H9 (cell line): ENCODE measurements around the gene FHIT. TPM values are rescaled to one million over a fixed set of nuclear protein-coding genes. Genes with fewer than 3 reads are reported as not detected.

ENCODE experiments used
- DNase-seq: peaks from one replicate; pipeline ENCODE4 v3.0.0-alpha.2; 2017
- H2AFZ ChIP-seq: one replicate; pipeline ENCODE4 v1.6.1; 2013; ENCODE audit warnings: mild to moderate bottlenecking, low read length, control low read depth, moderate library complexity
- H2AK5ac ChIP-seq: 2 replicates; pipeline ENCODE4 v1.6.1; 2013; ENCODE audit warnings: low read length, control low read depth, mixed read lengths; ENCODE audit not compliant: insufficient read length
- H2BK120ac ChIP-seq: one replicate; pipeline ENCODE4 v1.6.1; 2013; ENCODE audit warnings: low read depth, mild to moderate bottlenecking, low read length, control low read depth, inconsistent platforms; ENCODE audit not compliant: poor library complexity, severe bottlenecking
- H2BK12ac ChIP-seq: 2 replicates; pipeline ENCODE4 v1.6.1; 2013; ENCODE audit warnings: low read length, control low read depth, mixed read lengths, low read depth; ENCODE audit not compliant: insufficient read length
- H2BK15ac ChIP-seq: 2 replicates; pipeline ENCODE4 v1.6.1; 2013; ENCODE audit warnings: low read depth, low read length, control low read depth
- H2BK20ac ChIP-seq: one replicate; pipeline ENCODE4 v1.6.1; 2013; ENCODE audit warnings: low read depth, mild to moderate bottlenecking, low read length, control low read depth, inconsistent platforms; ENCODE audit not compliant: poor library complexity, severe bottlenecking
- H2BK5ac ChIP-seq: 2 replicates; pipeline ENCODE4 v1.6.1; 2013; ENCODE audit warnings: low read length, control low read depth, mixed read lengths; ENCODE audit not compliant: insufficient read length
- H3K14ac ChIP-seq: 2 replicates; pipeline ENCODE4 v1.6.1; 2013; ENCODE audit warnings: low read length, control low read depth; ENCODE audit not compliant: insufficient read depth
- H3K18ac ChIP-seq: 2 replicates; pipeline ENCODE4 v1.6.1; 2013; ENCODE audit warnings: low read depth, mild to moderate bottlenecking, mixed read lengths, low read length, control low read depth; ENCODE audit not compliant: insufficient read length
- H3K23ac ChIP-seq: 2 replicates; pipeline ENCODE4 v1.6.1; 2013; ENCODE audit warnings: low read length, control low read depth, mixed read lengths, low read depth; ENCODE audit not compliant: insufficient read length
- H3K23me2 ChIP-seq: 2 replicates; pipeline ENCODE4 v1.6.1; 2013; ENCODE audit warnings: low read depth, mild to moderate bottlenecking, mixed read lengths, low read length, control low read depth; ENCODE audit not compliant: insufficient read length, poor library complexity, severe bottlenecking
- H3K27ac ChIP-seq: 2 replicates; pipeline ENCODE4 v1.5.1; 2013; ENCODE audit warnings: low read length, control low read depth, mixed read lengths, low read depth; ENCODE audit not compliant: insufficient read length
- H3K27me3 ChIP-seq: 2 replicates; pipeline ENCODE4 v1.6.1; 2013; ENCODE audit warnings: low read length, control low read depth, inconsistent platforms; ENCODE audit not compliant: insufficient read depth
- H3K4ac ChIP-seq: 2 replicates; pipeline ENCODE4 v1.6.1; 2013; ENCODE audit warnings: low read depth, mild to moderate bottlenecking, control low read depth, inconsistent platforms, low read length, moderate library complexity
- H3K4me1 ChIP-seq: 2 replicates; pipeline ENCODE4 v1.6.1; 2013; ENCODE audit warnings: low read length, control low read depth, inconsistent platforms; ENCODE audit not compliant: insufficient read depth
- H3K4me2 ChIP-seq: 2 replicates; pipeline ENCODE4 v1.6.1; 2013; ENCODE audit warnings: low read length, control low read depth, mixed read lengths; ENCODE audit not compliant: insufficient read length, insufficient read depth
- H3K56ac ChIP-seq: 2 replicates; pipeline ENCODE4 v1.6.1; 2013; ENCODE audit warnings: low read depth, mild to moderate bottlenecking, mixed read lengths, low read length, control low read depth; ENCODE audit not compliant: insufficient read length
- H3K79me1 ChIP-seq: 2 replicates; pipeline ENCODE4 v1.6.1; 2013; ENCODE audit warnings: low read depth, mild to moderate bottlenecking, moderate library complexity, low read length, control low read depth, inconsistent platforms; ENCODE audit not compliant: insufficient read depth, poor library complexity, severe bottlenecking
- H3K79me2 ChIP-seq: 2 replicates; pipeline ENCODE4 v1.6.1; 2013; ENCODE audit warnings: low read length, control low read depth, inconsistent platforms; ENCODE audit not compliant: insufficient read depth
- H3K9ac ChIP-seq: 2 replicates; pipeline ENCODE4 v1.6.1; 2013; ENCODE audit warnings: low read length, control low read depth, mixed read lengths; ENCODE audit not compliant: insufficient read length; ENCODE audit errors: extremely low read depth
- H3K9me3 ChIP-seq: one replicate; pipeline ENCODE4 v1.6.1; 2013; ENCODE audit warnings: low read depth, low read length, inconsistent platforms; ENCODE audit not compliant: control insufficient read depth
- H3T11ph ChIP-seq: one replicate; pipeline ENCODE4 v1.6.1; 2013; ENCODE audit warnings: mild to moderate bottlenecking, low read length, control low read depth, inconsistent platforms
- H4K20me1 ChIP-seq: one replicate; pipeline ENCODE4 v1.6.1; 2013; ENCODE audit not compliant: control insufficient read depth, insufficient read length, insufficient read depth
- H4K5ac ChIP-seq: 2 replicates; pipeline ENCODE4 v1.6.1; 2013; ENCODE audit warnings: low read depth, mild to moderate bottlenecking, mixed read lengths, low read length, control low read depth; ENCODE audit not compliant: insufficient read length
- H4K8ac ChIP-seq: replicated peaks from 2 replicates; pipeline ENCODE4 v1.6.1; 2013; ENCODE audit warnings: low read length, control low read depth, mixed read lengths, low read depth; ENCODE audit not compliant: insufficient read length
- H4K91ac ChIP-seq: 2 replicates; pipeline ENCODE4 v1.6.1; 2013; ENCODE audit warnings: low read depth, mild to moderate bottlenecking, moderate library complexity, mixed read lengths, low read length, control low read depth; ENCODE audit not compliant: insufficient read length
- H3K27ac Mint-ChIP-seq, 3 experiments: 2 replicates in 2 of 3; 3 replicates in 1 of 3; pipeline ENCODE4 v1.8.0; 2020 to 2021; ENCODE audit warnings: mixed read lengths in 3 of 3, mild to moderate bottlenecking in 1 of 3, moderate library complexity in 1 of 3
- H3K27me3 Mint-ChIP-seq: 2 replicates; pipeline ENCODE4 v1.8.0; 2021; ENCODE audit warnings: low read depth, mild to moderate bottlenecking, moderate library complexity, mixed read lengths
- H3K36me3 Mint-ChIP-seq, 3 experiments: 2 replicates in 2 of 3; 3 replicates in 1 of 3; pipeline ENCODE4 v1.8.0; 2020 to 2021; ENCODE audit warnings: low read depth in 3 of 3, mixed read lengths in 3 of 3; ENCODE audit not compliant: insufficient read depth in 1 of 3
- H3K4me1 Mint-ChIP-seq, 2 experiments: 2 replicates each; pipeline ENCODE4 v1.8.0; 2020; ENCODE audit warnings: mixed read lengths in 2 of 2
- H3K4me3 Mint-ChIP-seq, 2 experiments: 2 replicates in 1 of 2; 3 replicates in 1 of 2; pipeline ENCODE4 v1.8.0; 2020 to 2021; ENCODE audit warnings: mild to moderate bottlenecking in 2 of 2, mixed read lengths in 2 of 2, moderate library complexity in 1 of 2
- H3K9me3 Mint-ChIP-seq, 2 experiments: 2 replicates in 1 of 2; 3 replicates in 1 of 2; pipeline ENCODE4 v1.8.0; 2020; ENCODE audit warnings: mild to moderate bottlenecking in 2 of 2, mixed read lengths in 2 of 2, moderate library complexity in 1 of 2
- WGBS: extraction: QIAGEN DNeasy Blood & Tissue Kit; methylation state at CpG from one replicate; pipeline ENCODE4 v1.1.7; 2013; ENCODE audit warnings: missing lambda C conversion rate, low lambda C conversion rate, mixed read lengths; ENCODE audit not compliant: insufficient read length; ENCODE audit errors: extremely low coverage; 5-methylcytosine and 5-hydroxymethylcytosine counted together
- total RNA-seq: library from RNA; stranded (reverse); gene quantifications from 2 replicates; pipeline ENCODE4 v1.2.1, GENCODE V29; 2021
- TF ChIP-seq, protein P1 (sequence below): fragments of 200-600 bp; sonication (generic); conservative IDR thresholded peaks from 3 replicates; pipeline ENCODE4 v1.8.0; 2021; ENCODE audit warnings: antibody characterized with exemption, mild to moderate bottlenecking

Gene FHIT
- total RNA-seq, 1 experiment from 2014 or later: 3.0 TPM

DNA sequence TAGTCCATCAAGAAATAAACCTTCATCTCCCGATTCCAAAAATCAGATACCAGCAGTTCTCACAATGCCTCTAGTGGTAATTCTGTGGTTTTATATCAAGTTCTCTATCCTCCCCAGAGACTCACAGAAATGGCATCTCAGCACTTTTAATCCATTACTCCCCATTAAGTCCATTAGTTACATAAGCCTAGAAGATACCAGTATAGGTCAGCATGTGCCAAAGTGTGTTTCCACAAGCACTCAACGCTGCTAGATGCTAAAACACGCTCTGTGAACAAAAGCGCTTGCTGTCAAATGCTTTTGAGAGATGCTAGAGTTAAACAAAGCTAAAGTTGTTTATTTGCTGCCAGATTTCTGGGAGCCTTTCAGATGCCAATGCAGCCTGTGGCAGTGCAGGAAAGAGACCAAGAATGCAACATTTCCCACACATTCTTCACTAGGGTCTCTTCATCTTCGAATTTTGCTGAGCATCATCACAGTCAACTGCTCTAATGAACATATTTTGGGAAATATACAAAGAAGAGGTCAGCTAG is 1282.7 kb downstream of the FHIT start:
- no CpG with 5 or more reads among the region's 5 CpGs for WGBS
- no peak overlapping the region for H3T11ph ChIP-seq
- no peak overlapping the region for H3K9ac ChIP-seq
- H3K9me3 ChIP-seq: no peaks in the 10 kb centered on the region
- H3K36me3 Mint-ChIP-seq: no peaks in the 10 kb centered on the region
- H3K9me3 Mint-ChIP-seq: no peaks in the 10 kb centered on the region; a peak in 1 of 5 replicates
- no peaks in the 10 kb centered on the region for H3K4me1 ChIP-seq
- no peak overlapping the region for H4K91ac ChIP-seq
- H3K27ac ChIP-seq: no peak overlapping the region
- H3K79me2 ChIP-seq: no peaks in the 10 kb centered on the region
- H4K5ac ChIP-seq: no peak overlapping the region
- H3K4me2 ChIP-seq: no peak overlapping the region
- H3K4ac ChIP-seq: no peak overlapping the region
- no peak overlapping the region for H3K14ac ChIP-seq
- no peak overlapping the region for H2AK5ac ChIP-seq
- no peaks in the 10 kb centered on the region for H3K23me2 ChIP-seq
- no peak overlapping the region for H2BK120ac ChIP-seq
- TF ChIP-seq, protein P1, sequence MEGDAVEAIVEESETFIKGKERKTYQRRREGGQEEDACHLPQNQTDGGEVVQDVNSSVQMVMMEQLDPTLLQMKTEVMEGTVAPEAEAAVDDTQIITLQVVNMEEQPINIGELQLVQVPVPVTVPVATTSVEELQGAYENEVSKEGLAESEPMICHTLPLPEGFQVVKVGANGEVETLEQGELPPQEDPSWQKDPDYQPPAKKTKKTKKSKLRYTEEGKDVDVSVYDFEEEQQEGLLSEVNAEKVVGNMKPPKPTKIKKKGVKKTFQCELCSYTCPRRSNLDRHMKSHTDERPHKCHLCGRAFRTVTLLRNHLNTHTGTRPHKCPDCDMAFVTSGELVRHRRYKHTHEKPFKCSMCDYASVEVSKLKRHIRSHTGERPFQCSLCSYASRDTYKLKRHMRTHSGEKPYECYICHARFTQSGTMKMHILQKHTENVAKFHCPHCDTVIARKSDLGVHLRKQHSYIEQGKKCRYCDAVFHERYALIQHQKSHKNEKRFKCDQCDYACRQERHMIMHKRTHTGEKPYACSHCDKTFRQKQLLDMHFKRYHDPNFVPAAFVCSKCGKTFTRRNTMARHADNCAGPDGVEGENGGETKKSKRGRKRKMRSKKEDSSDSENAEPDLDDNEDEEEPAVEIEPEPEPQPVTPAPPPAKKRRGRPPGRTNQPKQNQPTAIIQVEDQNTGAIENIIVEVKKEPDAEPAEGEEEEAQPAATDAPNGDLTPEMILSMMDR: peak; percentile 41
- H2BK15ac ChIP-seq: no peak overlapping the region
- H2BK5ac ChIP-seq: no peak overlapping the region
- H3K27me3 ChIP-seq: no peaks in the 10 kb centered on the region
- peaks cover 9% of the 10 kb centered on the region in 2 experiments for H3K4me1 Mint-ChIP-seq
- DNase-seq: no peak
- H2BK20ac ChIP-seq: no peak overlapping the region
- no peak overlapping the region for H2AFZ ChIP-seq
- H2BK12ac ChIP-seq: no peak overlapping the region
- no peaks in the 10 kb centered on the region for H3K79me1 ChIP-seq
- H4K8ac ChIP-seq: no peak overlapping the region
- H4K20me1 ChIP-seq: no peaks in the 10 kb centered on the region
- no peak overlapping the region for H3K18ac ChIP-seq
- H3K56ac ChIP-seq: no peak overlapping the region
- H3K27me3 Mint-ChIP-seq: no peaks in the 10 kb centered on the region
- no peak overlapping the region for H3K23ac ChIP-seq
- no peak overlapping the region for H3K4me3 Mint-ChIP-seq
- H3K27ac Mint-ChIP-seq: no peak overlapping the region; a peak in 1 of 7 replicates
